Effector memory CD4-positive, alpha-beta T cell (primary cell): ENCODE results near the gene ZNF28.
"Not testable (repeated sequence)": the region's sequence is repeated elsewhere in the genome, so short reads cannot be mapped to it uniquely, and the experiment has no call there.

ENCODE experiments used
- DNase-seq, 3 donors: peaks; one replicate each; pipeline ENCODE4 v3.0.0-alpha.2; 2020
- H3K27ac ChIP-seq: 2 replicates; pipeline ENCODE4 v1.7.0; 2013; ENCODE audit warnings: mild to moderate bottlenecking, low read length, moderate library complexity; ENCODE audit not compliant: insufficient read depth, poor library complexity, severe bottlenecking
- H3K27me3 ChIP-seq: replicated peaks from 2 replicates; pipeline ENCODE4 v1.7.0; 2013; ENCODE audit warnings: mild to moderate bottlenecking, low read length; ENCODE audit not compliant: insufficient read depth, control insufficient read depth, poor library complexity, severe bottlenecking
- H3K36me3 ChIP-seq: 2 replicates; pipeline ENCODE4 v1.7.0; 2013; ENCODE audit warnings: mild to moderate bottlenecking, low read length, moderate library complexity; ENCODE audit not compliant: control insufficient read depth, insufficient read depth
- H3K4me1 ChIP-seq: 2 replicates; pipeline ENCODE4 v1.7.0; 2013; ENCODE audit warnings: low read length, mild to moderate bottlenecking; ENCODE audit not compliant: control insufficient read depth, insufficient read depth, poor library complexity, severe bottlenecking
- H3K4me3 ChIP-seq: 2 replicates; pipeline ENCODE4 v1.7.0; 2013; ENCODE audit warnings: low read length, low read depth, mild to moderate bottlenecking; ENCODE audit not compliant: insufficient read depth, poor library complexity, severe bottlenecking
- H3K9me3 ChIP-seq: 2 replicates; pipeline ENCODE4 v1.7.0; 2013; ENCODE audit warnings: mild to moderate bottlenecking, low read length, moderate library complexity; ENCODE audit not compliant: control insufficient read depth
- total RNA-seq, 3 donors: gene quantifications; one replicate each; lab custom pipeline; 2026; lab: John Stamatoyannopoulos, UW

ZNF28 gene
- total RNA-seq, result 8.6 to 14.1 (median 9.3) reads per million in 3 donors

- not testable (repeated sequence) for H3K27me3 ChIP-seq, H3K9me3 ChIP-seq, H3K36me3 ChIP-seq, H3K4me1 ChIP-seq
- peak within 1 kb of the TSS; percentile 66 for H3K4me3 ChIP-seq
- peak within 1 kb of the TSS; percentile 53 for H3K27ac ChIP-seq
- DNase-seq, result peak; percentile 41 to 53 (median 47)
These were observed at the start of gene ZNF28 for GRCh38 chr19:52821204-52821960. Gene ZNF28 (minus strand): TSS chr19:52821633. CDS start chr19:52817958, 3,675 bp downstream.

DNA sequence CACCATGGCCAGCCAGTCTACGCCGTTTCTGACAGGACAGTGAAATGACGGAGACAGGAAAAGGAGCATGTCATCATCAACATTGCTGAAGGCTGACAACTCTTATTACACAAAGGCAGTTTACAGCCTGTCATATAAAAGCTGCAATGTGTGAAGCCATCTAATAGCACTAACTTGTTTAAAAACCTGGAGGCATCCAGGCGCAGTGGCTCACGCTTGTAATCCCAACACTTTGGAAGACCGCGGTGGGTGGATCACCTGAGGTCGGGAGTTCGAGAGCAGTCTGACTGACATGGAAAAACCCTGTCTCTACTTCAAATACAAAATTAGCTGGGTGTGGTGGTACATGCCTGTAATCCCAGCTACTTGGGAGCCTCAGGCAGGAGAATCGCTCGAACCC, 46.6 kb upstream of the ZNF28 start:
- not testable (repeated sequence) for H3K4me3 ChIP-seq, H3K27ac ChIP-seq, H3K4me1 ChIP-seq, DNase-seq, H3K27me3 ChIP-seq, H3K36me3 ChIP-seq, H3K9me3 ChIP-seq

DNA sequence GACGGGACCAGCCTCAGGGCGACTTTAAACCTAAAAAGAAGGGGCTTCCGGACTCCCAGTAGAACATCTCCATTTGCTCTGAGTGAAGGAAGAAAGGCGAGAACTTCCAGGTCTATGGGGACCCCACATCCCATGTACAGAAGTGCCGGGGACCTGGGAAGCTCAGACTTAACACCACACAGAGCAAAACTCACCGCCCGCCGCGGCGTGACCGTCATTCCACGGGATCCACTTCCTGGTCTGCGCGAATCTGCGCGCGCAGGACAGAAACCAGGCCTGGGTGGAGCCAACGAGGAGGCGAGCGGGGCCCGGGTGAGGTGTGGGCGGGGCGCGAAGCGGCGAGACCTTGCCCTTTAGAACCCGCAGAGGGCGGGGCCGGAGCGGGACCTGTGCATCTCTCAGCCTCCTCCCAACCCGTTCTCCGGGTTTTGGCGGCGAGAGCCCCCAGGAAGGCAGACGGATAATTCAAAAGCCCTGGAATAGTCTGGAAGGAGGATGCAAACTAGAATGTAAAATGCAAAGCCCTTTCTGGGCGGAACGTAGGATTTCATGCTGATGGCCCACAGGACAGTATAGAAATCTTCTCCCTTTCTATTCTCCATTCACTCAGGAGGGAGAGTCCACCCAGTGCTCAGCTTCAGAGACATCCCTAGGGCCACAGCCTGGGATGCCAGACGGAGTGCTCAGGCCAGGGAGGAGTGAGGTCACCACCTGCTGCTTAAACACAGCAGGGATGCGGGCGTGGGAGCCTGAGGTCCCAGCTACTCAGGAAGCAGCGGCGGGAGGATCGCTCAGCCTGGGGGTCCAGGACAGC, 36.2 kb upstream of the ZNF28 start, which contains the start of gene ZNF468:
ZNF468 (minus strand) TSS at position 242 of the 814 bp plus-strand sequence. CDS start 3,347 bp downstream, outside the sequence.
- Histone ChIP-seq H3K4me3 (peak within 1 kb of the TSS; percentile 65), H3K36me3 (peaks cover 14% of the 10 kb centered on the region), H3K27ac (peak within 1 kb of the TSS; percentile 62)
- DNase-seq, result peak; percentile 44 to 68 (median 51)
- not testable (repeated sequence) for H3K4me1 ChIP-seq, H3K27me3 ChIP-seq, H3K9me3 ChIP-seq

- H3K4me1 ChIP-seq, H3K9me3 ChIP-seq, H3K27me3 ChIP-seq, DNase-seq: not testable (repeated sequence)
- Histone ChIP-seq H3K27ac (peak overlapping the region; percentile 62), H3K4me3 (peak overlapping the region; percentile 65), H3K36me3 (peaks cover 22% of the 10 kb centered on the region)
These were observed 35.3 kb upstream of the ZNF28 start for GRCh38 chr19:52856540-52857377.

DNA sequence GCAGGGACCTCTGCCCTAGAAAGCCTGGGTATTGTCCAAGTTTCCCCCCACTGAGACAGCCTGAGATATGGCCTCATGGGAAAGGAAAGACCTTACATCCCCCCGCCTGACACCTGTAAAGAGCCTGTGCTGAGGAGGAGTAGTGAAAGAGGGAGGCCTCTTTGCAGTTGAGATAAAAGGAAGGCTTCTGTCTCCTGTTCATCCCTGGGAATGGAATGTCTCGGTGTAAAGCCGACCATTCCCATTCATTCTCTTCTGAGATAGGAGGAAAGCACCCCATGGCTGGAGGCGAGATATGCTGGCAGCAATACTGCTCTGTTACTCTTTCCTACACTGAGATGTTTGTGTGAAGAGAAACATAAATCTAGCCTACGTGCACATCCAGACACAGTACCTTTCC, 25.9 kb upstream of the ZNF28 start:
- DNase-seq, H3K27me3 ChIP-seq, H3K4me1 ChIP-seq, H3K4me3 ChIP-seq, H3K27ac ChIP-seq: not testable (repeated sequence)
- Histone ChIP-seq H3K9me3 (peaks cover 25% of the 10 kb centered on the region), H3K36me3 (peaks cover 92% of the 10 kb centered on the region)

DNA sequence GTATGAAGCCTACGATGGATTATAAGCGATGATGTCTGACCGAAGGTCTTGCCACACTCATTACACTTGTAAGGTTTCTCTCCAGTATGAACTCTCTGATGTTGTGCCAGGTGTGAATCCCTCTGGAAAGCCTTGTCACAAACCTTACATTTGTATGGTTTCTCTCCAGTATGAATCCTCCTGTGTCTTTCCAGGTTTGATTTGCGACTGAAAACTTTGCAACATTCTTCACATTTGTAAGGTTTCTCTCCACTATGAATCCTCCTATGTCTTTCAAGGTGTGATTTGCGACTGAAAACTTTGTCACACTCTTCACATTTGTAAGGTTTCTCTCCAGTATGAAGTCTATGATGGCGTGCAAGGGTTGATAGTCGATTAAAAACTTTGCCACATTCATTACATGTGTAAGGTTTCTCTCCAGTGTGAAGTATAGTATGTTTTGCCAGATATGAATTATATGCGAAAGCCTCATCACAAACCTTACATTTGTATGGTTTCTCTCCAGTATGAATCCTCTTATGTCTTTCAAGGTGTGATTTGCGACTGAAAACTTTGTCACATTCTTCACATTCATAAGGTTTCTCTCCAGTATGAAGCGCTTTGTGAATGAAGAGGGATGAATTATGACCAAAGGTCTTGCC, 19.5 kb upstream of the ZNF28 start:
- not testable (repeated sequence) for H3K4me3 ChIP-seq, H3K27ac ChIP-seq, H3K27me3 ChIP-seq, DNase-seq, H3K4me1 ChIP-seq
- Histone ChIP-seq H3K9me3 (peaks cover 66% of the 10 kb centered on the region), H3K36me3 (peaks cover 60% of the 10 kb centered on the region)

DNA sequence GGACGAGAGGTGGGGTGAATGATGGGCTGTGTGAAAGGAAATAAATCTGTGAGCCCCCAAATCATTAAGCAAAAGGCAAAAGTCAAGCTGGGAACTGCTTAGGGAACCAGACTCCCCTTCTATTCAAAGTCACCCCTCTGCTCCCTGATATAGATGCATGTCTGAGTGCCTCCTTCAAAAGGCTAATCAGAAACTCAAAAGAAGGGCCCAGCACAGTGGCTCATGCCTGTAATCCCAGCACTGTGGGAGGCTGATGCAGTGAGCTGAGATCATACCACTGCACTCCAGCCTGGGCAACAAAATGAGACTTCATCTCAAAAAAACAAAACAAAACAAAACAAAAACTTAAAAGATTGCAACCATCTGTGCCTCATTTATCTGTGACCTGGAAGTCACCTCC, 12.9 kb upstream of the ZNF28 start:
- H3K9me3 ChIP-seq, result peaks cover 17% of the 10 kb centered on the region
- DNase-seq, H3K36me3 ChIP-seq, H3K27ac ChIP-seq, H3K27me3 ChIP-seq, H3K4me3 ChIP-seq, H3K4me1 ChIP-seq: not testable (repeated sequence)

- not testable (repeated sequence) for H3K4me1 ChIP-seq, H3K4me3 ChIP-seq, H3K36me3 ChIP-seq, H3K27ac ChIP-seq, H3K27me3 ChIP-seq, DNase-seq
- H3K9me3 ChIP-seq, result peaks cover 11% of the 10 kb centered on the region
These were observed 12.1 kb upstream of the ZNF28 start for GRCh38 chr19:52833541-52833940.

DNA sequence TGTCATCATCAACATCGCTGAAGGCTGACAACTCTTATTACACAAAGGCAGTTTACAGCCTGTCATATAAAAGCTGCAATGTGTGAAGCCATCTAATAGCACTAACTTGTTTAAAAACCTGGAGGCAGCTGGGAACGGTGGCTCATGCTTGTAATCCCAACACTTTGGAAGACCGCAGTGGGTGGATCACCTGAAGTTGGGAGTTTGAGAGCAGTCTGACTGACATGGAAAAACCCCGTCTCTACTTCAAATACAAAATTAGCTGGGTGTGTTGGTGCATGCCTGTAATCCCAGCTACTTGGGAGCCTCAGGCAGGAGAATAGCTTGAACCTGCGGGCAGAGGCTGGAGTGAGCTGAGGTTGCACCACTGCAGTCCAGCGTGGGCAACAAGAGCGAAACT, 8.4 kb upstream of the ZNF28 start:
- not testable (repeated sequence) for H3K4me1 ChIP-seq, H3K4me3 ChIP-seq, H3K27me3 ChIP-seq, DNase-seq, H3K36me3 ChIP-seq, H3K27ac ChIP-seq, H3K9me3 ChIP-seq
